ENCODE measurements around the gene HES2.
"Not testable (repeated sequence)": the region's sequence is repeated elsewhere in the genome, so short reads cannot be mapped to it uniquely, and the experiment has no call there.

HES2 gene

DNA sequence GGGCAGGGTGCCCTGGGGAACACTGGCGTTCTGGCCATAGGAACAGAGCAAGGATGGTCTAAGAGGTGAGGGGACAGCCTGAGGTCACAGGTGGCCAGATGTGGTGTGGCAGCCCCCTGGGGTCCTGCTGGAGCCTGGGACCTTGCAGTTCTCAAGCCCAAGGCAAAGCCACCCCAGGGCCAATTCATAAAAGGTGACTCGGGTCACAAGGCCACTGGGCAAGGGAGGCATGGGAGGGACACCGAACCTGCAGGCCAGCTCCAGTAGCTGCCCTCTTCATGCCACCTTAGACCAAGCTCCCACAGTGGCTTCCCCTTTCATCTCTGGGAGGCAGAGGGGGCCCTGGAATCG is 26.9 kb upstream of the HES2 start:
- H3K4me3 ChIP-seq (replicated peaks; ENCODE audit: low read depth, low read length): no peak overlapping the region
- DNase-seq (ENCODE audit: extremely low read depth, low read depth): no peak
- TF ChIP-seq, protein P1, sequence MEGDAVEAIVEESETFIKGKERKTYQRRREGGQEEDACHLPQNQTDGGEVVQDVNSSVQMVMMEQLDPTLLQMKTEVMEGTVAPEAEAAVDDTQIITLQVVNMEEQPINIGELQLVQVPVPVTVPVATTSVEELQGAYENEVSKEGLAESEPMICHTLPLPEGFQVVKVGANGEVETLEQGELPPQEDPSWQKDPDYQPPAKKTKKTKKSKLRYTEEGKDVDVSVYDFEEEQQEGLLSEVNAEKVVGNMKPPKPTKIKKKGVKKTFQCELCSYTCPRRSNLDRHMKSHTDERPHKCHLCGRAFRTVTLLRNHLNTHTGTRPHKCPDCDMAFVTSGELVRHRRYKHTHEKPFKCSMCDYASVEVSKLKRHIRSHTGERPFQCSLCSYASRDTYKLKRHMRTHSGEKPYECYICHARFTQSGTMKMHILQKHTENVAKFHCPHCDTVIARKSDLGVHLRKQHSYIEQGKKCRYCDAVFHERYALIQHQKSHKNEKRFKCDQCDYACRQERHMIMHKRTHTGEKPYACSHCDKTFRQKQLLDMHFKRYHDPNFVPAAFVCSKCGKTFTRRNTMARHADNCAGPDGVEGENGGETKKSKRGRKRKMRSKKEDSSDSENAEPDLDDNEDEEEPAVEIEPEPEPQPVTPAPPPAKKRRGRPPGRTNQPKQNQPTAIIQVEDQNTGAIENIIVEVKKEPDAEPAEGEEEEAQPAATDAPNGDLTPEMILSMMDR (IDR thresholded peaks at IDR 0.05; ENCODE audit: low read depth, low read length, missing control alignments): no peak

DNA sequence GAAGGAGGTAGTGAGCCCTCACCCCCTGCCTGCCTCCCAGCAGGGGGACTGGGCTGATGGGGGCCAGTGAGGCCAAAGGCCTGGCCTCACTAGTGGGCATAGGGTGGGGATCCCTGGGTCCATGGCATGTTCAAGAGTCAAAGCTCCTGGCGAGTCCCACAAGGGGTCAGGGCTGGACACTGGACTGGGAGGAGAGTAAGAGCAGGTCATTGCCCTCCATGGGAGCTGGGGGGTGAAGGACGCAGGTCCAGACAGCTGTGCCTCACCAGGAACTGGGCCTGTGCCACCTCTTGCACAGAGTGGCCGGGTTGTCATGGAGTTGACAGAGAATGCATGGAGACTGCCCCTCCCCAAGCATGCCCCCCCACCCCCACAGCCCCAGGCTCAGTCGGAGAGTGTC is 26.2 kb upstream of the HES2 start:
- not testable (repeated sequence) for H3K4me3 ChIP-seq (replicated peaks; ENCODE audit: low read depth, low read length); DNase-seq (ENCODE audit: extremely low read depth, low read depth)

DNA sequence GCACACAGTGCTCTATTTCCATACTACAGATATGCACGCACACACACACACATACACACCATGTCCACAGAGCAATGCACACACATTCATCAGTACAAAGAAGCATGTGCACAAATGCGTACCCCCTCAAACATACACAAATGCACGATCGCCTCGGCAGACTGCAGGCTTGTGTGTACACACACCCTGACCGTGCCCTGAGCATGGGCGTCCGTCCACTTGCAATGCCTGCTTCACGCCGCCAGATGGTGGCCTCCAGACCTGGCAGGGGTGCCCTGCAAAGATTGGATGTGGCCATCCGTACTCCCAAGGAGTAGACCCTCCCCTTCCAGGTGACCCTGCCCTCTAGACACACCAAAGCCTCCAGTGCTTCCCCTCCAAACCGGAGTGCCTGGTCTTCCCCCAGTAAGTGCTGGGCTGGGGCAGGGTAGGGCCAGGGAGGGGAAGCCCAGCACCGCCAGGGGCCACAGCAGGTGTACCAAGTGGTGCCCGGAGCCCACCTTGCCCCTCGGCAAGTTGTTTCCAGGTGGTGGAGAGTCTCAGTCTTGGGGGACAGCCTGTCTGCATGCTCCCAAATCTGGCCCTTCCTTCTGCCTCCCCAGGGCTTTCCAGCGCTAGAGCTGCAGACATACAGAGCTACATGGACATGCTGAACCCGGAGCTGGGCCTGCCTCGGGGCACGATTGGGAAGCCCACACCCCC is 25.5 kb upstream of the HES2 start:
- no peak overlapping the region for H3K4me3 ChIP-seq (replicated peaks; ENCODE audit: low read depth, low read length)
- no peak for DNase-seq (ENCODE audit: extremely low read depth, low read depth)
- TF ChIP-seq, protein P1 (IDR thresholded peaks at IDR 0.05; ENCODE audit: low read depth, low read length, missing control alignments): peak; percentile 42

- DNase-seq (ENCODE audit: extremely low read depth, low read depth): no peak
- TF ChIP-seq, protein P1 (IDR thresholded peaks at IDR 0.05; ENCODE audit: low read depth, low read length, missing control alignments): no peak
- H3K4me3 ChIP-seq (replicated peaks; ENCODE audit: low read depth, low read length): no peak overlapping the region
These were observed 24.7 kb upstream of the HES2 start for GRCh38 chr1:6444377-6444776.

DNA sequence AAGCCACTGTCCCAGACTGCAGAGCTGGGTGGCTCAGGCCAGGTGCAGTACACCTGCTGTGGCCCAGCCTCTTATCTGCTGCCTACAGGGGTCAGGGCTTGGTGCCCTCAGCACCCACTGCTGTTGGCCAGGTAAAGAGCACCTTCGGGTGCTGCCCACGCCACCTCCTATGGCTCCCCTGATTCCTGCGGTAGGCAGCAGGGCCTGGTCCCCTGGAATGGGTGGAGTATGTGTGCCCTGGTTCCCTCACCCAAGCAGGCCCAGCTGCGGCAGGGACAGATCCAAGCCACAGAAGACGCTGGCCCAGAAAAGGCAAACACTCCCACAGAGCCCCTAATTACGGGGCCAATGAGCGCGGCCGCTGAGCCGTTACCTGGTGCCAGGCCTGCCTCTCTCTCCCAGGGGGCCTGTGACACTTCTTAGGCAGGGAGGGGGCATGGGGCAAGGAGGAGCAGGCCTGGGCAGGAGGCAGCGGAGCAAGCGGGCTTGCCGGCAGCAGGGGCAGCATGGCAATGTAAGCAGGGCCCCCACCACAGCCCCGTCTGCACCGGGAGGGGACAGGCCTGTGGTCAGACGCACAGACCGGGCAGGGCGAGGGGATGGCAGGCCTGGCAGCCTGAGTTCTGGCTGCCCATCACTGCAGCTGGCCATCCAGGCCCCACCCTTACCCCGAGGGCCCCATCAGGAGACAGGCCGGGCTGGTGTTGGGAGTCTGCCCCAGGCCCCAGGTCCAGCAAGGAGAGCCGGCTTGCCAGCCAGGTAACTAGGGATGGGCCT is 23.8 kb upstream of the HES2 start:
- no peak for DNase-seq (ENCODE audit: extremely low read depth, low read depth)
- TF ChIP-seq, protein P1 (IDR thresholded peaks at IDR 0.05; ENCODE audit: low read depth, low read length, missing control alignments): no peak
- H3K4me3 ChIP-seq (replicated peaks; ENCODE audit: low read depth, low read length): no peak overlapping the region

GRCh38 chr1:6441586-6441985 is 21.9 kb upstream of the HES2 start:
- no peak for DNase-seq (ENCODE audit: extremely low read depth, low read depth)
- no peak overlapping the region for H3K4me3 ChIP-seq (replicated peaks; ENCODE audit: low read depth, low read length)
- TF ChIP-seq, protein P1 (IDR thresholded peaks at IDR 0.05; ENCODE audit: low read depth, low read length, missing control alignments): no peak

GRCh38 chr1:6440198-6441126 is 20.7 kb upstream of the HES2 start:
- H3K4me3 ChIP-seq (replicated peaks; ENCODE audit: low read depth, low read length): no peak overlapping the region
- TF ChIP-seq, protein P1 (IDR thresholded peaks at IDR 0.05; ENCODE audit: low read depth, low read length, missing control alignments): no peak

More at GRCh38 chr1:6440198-6441126, 20.7 kb upstream of the HES2 start:
- DNase-seq (ENCODE audit: extremely low read depth, low read depth): no peak
